GM15510 (cell line): Measurements from ENCODE around the gene CCT6B.

Experiments used
- POLR2A ChIP-seq: IDR thresholded peaks from 3 replicates; pipeline ENCODE4 v1.6.1; 2011; ENCODE audit warnings: borderline replicate concordance; ENCODE audit not compliant: insufficient read length; ENCODE audit errors: extremely low read depth

The CCT6B gene, protein sequence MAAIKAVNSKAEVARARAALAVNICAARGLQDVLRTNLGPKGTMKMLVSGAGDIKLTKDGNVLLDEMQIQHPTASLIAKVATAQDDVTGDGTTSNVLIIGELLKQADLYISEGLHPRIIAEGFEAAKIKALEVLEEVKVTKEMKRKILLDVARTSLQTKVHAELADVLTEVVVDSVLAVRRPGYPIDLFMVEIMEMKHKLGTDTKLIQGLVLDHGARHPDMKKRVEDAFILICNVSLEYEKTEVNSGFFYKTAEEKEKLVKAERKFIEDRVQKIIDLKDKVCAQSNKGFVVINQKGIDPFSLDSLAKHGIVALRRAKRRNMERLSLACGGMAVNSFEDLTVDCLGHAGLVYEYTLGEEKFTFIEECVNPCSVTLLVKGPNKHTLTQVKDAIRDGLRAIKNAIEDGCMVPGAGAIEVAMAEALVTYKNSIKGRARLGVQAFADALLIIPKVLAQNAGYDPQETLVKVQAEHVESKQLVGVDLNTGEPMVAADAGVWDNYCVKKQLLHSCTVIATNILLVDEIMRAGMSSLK

DNA sequence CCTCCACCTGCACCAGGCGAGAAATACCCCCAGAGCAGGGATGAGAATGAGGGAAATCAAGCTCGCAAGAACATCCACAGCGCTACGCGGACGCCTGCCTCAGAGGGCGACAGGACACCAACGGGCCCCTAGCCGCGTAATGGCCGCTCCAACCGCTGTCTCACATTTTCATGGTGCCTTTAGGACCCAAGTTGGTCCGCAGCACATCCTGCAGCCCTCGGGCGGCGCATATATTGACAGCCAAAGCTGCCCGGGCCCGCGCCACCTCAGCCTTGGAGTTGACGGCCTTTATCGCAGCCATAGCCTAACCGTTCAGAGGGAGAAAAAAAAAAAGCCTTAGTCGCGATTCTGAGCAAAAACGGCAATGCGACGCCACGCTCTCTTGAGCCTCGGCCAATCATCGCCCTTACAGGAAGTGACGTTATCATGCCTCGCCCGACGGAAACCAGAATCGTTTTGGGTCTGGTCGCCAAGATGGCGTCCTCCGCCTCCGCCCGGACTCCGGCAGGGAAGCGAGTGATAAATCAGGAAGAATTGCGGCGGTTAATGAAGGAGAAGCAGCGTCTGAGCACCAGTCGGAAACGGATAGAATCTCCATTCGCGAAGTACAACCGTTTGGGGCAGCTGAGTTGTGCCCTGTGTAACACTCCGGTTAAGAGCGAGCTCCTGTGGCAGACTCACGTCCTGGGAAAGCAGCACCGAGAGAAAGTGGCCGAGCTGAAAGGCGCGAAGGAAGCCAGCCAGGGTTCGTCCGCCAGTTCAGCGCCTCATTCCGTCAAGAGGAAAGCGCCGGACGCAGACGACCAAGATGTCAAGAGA, at the start of gene CCT6B, which contains the start of gene ZNF830:
TSS of gene CCT6B (minus strand) at position 368 of the 819 bp plus-strand sequence. CDS start at position 301, 67 bp downstream.
TSS of gene ZNF830 (plus strand) at position 448 of the 819 bp plus-strand sequence. CDS start at position 475, 27 bp downstream.
- TF ChIP-seq POLR2A = peak; percentile 82

DNA sequence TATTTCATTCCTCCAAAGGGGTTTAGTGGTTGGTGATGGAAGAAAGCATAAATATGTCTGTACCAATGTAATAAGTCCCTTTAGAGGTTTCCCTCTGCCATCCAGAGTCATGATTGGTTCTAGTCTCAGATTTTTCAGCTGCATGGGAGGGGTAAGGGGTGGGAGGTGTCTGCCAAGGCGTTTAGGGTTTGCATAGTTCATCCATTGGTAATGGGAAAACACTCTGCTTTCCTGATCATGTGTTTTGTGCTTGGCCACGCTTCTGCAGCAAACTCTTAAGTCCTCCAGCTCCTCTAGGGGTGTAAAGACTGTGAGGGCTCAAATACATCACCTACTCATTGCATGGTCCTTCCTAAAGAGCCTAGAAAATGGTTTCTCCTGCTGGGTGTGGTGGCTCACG, 48.8 kb upstream of the CCT6B start:
- no peak for TF ChIP-seq POLR2A

DNA sequence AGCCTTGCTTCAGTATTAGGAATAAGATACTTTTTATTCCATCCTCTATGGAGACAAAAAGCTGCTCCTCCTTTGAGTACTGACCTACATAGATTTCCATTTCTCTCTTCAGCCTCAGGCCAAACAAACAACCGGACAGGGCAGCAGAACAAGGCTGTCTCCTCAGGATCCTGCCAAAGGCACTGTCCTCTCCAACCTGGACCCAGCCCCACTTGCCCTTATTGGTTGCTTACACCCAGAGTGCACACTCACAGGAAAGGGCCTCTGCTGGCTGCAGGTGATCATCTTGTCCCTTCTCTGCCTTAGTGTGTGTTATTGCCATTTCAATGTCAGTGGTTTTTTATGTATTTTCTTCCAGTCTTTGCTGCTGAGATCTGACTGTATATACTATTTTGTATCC, 45.7 kb upstream of the CCT6B start:
- no peak for TF ChIP-seq POLR2A

DNA sequence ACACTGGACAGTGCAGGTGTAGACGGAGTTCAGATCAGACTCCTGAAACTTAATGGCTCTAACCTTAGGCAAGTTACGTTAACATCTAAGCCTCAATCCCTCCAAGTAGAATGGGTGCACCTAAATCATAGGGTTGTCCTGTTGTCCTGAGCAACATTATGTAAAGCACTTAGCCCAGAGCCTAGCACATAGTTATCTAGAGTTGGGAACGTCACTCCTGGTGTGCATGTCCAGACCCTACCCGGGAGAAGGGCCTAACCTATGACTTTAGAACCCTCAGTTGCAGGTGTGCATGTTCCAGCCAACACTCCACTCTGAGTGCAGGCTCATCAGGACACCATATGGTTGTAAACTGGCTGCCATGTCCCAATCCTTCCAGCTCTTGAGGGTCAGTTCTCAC, 45.1 kb upstream of the CCT6B start:
- no peak for TF ChIP-seq POLR2A

DNA sequence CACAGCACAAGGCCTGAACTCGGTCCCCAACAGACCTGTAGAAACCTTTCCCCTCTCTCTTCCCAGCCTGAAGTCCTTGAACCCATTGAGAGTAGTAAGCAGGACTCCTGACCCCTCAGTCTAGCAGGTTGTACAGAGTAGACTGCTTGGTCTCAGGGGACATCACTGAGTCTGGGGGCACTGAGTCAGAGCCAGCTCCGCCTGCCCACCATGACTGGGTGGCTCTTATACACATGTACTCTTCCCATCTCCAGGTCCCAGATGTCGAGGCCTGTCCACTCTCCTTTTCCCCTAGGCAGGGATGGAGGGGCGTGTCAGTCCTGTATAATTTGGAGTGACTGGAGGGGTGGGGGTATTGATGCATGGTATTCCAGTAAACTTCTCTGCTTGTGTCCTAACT, 42.5 kb upstream of the CCT6B start:
- no peak for TF ChIP-seq POLR2A

DNA sequence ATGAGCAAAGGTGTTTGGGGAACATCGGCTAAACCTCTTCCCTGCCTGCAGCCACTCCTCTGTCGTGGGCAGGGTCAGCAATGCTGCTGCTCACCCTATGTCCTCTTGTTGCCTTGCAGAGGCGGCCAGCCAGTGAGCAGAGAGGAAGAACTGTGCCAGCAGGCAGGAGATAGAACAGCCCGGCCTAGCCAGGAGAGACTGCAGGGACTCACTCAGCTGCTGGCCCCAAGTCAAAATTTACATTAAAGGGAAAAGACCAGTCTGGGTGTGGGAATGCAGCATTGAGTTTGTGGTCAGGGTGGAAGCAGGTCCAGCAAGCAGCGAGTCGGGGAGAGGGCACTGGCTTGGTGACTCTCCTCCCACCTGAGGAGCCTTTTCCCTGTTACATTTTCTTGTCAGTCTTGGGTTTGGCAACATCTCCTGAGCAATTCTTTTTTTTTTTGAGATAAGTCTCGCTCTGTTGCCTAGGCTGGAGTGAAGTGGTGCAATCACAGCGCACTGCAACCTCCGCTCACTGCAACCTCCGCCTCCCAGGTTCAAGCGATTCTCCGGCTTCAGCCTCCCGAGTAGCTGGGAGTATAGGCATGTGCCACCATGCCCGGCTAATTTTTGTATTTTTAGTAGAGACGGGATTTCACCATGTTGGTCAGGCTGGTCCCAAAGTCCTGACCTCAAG, 41.8 kb upstream of the CCT6B start:
- no peak for TF ChIP-seq POLR2A

DNA sequence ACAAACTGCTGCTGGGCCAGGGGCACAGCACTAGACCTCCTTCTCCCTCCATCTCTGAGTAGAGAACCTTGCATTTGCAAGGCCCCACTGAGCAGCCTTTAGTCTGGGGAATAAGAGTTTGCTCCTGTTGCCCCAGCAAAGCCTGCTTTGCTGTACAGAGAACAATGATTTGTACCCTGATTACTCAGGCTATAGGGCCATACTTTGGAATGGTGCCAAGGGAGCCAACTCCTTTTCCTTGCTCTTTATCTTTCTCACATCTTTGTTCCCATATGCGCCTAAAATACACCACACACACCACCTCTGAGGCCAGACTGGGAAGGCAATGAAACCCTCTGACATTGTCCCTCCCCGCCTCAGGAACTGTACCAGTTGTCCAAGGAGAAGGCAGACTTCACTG, 40.3 kb upstream of the CCT6B start:
- no peak for TF ChIP-seq POLR2A

DNA sequence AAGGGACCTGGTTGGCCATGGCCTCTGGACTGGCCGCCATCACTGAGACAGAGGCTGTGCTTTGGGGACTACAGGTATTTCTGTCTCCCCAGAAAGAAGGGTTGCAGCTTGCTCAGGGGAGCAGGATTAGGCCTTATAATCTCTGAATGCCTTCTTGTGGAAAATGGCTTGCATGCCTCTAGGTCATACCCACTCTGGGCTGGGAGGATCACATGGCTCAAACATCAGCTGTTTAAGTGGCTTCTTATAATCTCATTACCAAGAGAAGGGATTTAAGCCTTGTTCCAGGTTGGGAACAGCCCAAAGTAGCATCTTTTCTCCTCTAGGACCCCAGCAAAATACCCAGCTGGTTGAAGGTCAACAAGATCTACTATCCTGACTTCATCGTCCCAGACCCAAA, 38.2 kb upstream of the CCT6B start:
- no peak for TF ChIP-seq POLR2A

DNA sequence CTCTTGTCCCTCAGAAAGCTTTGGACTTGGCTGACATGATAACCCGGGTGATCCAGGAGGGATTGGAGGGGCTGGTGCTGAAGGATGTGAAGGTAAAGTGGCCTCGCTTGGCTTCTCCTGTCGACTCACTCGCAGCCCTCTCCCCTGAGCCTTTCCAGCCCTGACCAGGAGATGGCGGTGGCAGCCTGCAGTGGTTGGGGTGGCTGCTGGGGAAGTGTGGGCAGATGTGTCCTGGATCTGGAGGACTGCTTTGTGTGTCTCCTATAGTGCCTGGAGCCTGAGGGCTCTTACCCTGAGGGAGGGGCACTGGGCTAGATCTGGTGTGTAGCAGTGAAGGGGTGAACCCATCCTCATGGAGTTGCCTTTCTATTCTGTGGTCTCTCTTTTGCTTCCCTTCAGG, 36.9 kb upstream of the CCT6B start:
- no peak for TF ChIP-seq POLR2A

DNA sequence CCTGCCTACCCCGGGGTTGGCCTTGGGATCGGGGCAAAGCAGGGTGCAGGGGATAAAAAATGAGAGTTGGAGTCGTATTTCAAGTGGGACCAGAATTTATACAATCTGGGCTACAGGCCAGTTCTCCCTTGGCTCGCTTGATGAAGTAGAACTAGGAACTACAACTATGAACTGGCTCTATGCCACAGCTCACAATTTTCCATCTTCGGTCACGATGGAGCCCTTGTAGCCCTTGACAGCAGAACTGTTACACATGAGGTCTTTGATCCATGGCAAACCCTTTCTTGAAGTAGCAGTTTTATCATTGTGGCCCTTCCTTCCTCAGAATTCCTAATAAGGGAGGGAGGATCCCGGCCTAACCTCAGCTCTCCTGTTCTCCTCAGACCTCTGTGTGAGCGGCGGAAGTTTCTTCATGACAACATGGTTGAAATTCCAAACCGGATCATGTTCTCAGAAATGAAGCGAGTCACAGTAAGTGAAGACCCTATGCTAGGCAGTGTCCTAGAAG, 36.1 kb upstream of the CCT6B start:
- TF ChIP-seq POLR2A = no peak

DNA sequence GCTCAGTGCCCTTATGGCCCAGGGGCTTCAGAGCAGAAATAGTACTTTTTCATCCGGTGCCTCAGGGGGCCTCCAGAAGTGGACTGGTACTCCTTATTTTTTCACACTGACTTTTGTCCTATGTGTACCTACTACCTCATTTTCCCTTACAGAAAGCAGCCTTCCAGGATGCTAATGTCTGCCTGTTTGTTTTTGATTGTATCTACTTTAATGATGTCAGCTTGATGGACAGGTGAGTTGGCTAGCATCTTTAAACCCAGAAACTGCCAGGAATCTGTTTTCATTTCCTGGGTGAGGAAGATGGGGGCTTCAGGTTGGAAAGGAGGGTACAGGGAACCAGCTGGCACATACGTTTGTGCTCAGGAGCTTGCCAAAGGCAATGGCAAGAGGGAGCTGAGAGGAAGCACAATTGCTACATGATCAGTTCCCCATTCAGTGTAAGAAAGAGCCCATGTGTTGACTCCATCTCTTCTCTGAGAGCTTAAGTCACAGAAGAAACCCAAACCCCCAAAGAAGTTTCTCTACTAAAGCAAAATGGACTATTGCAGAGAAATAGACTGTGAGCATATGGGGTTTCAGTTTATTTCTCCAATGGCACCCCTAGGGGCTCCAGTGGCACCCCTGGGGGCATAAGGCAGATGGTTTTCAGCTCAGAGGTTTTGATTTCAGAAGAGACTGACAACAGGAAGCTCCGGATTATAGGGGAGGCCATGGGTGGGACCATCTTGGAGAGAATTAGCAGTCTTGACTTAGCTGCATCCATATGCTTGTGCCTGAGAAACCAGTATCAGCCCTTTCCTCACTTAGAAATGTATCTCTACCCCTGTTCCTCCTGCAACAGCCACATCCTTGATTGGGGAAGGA, 35.4 kb upstream of the CCT6B start:
- TF ChIP-seq POLR2A = no peak

DNA sequence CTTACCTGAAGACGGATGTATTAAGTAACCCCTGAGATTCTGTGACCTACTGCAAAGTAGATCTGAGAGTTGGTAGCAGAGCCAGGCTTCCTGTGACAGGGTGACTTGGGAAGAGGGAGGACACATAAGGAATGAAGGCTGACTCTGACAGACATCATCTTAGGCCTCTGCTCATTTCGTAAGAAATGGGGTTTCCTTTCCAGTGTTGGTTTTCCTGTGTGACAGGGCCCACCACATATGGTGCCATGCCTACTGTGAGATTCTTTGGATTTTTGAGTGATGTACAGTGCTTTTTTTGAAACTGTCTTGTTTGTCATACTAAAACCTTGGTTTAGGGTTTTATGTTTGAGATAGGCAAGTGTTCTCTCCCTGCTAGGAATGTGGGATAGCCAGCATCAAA, 31.8 kb upstream of the CCT6B start:
- TF ChIP-seq POLR2A = no peak

DNA sequence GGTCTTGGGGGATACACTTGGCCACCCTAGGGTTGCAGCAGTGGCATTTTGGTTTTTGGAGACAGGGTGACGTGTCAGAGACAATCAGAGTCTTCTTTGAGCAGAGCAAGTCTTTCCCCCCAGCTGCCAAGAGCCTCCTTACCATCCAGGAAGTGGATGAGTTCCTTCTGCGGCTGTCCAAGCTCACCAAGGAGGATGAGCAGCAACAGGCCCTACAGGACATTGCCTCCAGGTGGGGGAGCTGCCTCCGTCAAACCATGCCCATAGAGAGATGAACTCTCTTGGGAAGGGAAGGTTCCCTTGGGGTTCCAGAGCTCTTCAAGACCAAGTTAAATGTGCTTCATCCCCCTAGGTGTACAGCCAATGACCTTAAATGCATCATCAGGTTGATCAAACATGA, 30.3 kb upstream of the CCT6B start:
- TF ChIP-seq POLR2A = no peak

DNA sequence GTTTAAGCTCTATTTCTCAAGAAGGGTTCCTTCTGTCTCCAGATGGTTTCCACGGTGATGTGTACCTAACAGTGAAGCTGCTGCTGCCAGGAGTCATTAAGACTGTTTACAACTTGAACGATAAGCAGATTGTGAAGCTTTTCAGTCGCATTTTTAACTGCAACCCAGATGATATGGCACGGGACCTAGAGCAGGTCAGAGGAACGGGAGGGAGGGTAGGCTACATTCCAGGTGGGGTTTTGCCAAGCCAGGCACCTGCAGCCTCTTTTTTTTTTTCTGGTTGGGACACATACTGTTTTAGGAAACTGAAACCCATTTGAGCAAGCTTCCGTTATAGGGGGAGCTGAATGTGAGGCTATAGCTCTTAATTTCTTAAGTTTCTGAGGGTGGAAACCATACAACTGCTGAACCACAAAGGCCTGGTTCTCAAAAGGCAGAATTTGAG, 29.7 kb upstream of the CCT6B start:
- TF ChIP-seq POLR2A = no peak

DNA sequence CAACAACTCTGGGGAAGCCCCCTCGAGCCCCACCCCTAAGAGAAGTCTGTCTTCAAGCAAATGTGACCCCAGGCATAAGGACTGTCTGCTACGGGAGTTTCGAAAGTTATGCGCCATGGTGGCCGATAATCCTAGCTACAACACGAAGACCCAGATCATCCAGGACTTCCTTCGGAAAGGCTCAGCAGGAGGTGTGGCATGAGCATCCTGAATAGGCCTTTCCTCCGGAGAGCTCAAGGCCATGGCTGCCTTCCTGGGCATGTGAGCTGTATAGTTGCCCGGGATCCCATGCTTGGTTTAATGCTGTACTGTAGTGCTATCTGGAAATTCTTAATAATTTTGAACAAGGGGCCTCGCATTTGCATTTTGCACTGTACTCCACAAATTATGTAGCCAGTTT, 28.2 kb upstream of the CCT6B start:
- no peak for TF ChIP-seq POLR2A

DNA sequence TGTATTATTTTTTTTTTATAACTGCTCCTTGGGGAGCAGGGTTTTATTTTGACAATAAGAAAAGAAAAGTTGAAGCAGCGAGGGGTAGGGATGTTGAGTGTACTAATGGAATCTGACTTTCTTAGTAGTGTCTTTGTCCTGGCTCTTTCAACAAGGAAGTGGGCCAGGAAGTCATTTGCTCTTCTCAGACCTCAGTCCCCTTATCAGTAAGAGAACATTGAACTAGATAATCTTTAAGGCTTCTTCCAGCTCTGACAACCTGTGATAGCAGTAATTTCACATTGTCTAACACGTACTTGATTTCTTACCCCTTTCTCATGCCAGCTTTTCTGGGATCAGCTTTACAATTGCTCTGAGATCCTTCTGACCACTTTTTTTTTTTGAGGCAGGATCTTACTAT, 27.4 kb upstream of the CCT6B start:
- no peak for TF ChIP-seq POLR2A
